AG04449 (cell line): ENCODE data around the gene DLX4.

Experiments used
- CTCF ChIA-PET: fragments of 350-600 bp; formaldehyde crosslinking; extraction: SDS; loops from one replicate; lab custom pipeline; 2021; ENCODE audit warnings: antibody characterized with exemption; lab: Yijun Ruan, JAX
- POLR2A ChIA-PET: fragments of 400-600, 350-600 bp; formaldehyde crosslinking; extraction: SDS; loops from one replicate; lab custom pipeline; 2020; ENCODE audit warnings: antibody characterized with exemption, inconsistent platforms; lab: Yijun Ruan, JAX
- DNase-seq: peaks from one replicate; pipeline ENCODE4 v3.0.0-alpha.2; 2010; ENCODE audit warnings: low read depth, low spot score
- H3K4me3 ChIP-seq: 2 replicates; pipeline ENCODE4 v1.5.1; 2011; ENCODE audit warnings: low read depth, mild to moderate bottlenecking, control low read depth, low read length
- CTCF ChIP-seq: IDR thresholded peaks from one replicate; pipeline ENCODE4 v1.5.1; 2011; ENCODE audit warnings: mild to moderate bottlenecking, moderate library complexity, low read length, control low read depth, inconsistent platforms; ENCODE audit not compliant: insufficient read depth; ENCODE audit errors: missing control alignments

DLX4 gene

GRCh38 chr17:50013079-50013478 lies 44.1 kb downstream of the DLX4 start:
- H3K4me3 ChIP-seq, result no peak overlapping the region
- ChIA-PET POLR2A (no interaction called here), CTCF (interaction anchor here (4.5 kb wide), 1 partner anchor 16 kb away, joined by 37 read pairs; no protein-coding TSS in a partner anchor)
- DNase-seq, result no peak
- TF ChIP-seq CTCF, result no peak

GRCh38 chr17:50014471-50015088 lies 45.6 kb downstream of the DLX4 start:
- CTCF ChIA-PET, result interaction anchor here (1.4 to 4.5 kb wide), 3 partner anchors 12 to 134 kb away, joined by 4 to 37 read pairs (median 16); no protein-coding TSS in a partner anchor
- no peak overlapping the region for H3K4me3 ChIP-seq
- POLR2A ChIA-PET, result no interaction called here
- no peak for DNase-seq
- no peak for TF ChIP-seq CTCF

GRCh38 chr17:50015146-50015545 lies 46.2 kb downstream of the DLX4 start:
- no peak for TF ChIP-seq CTCF
- H3K4me3 ChIP-seq, result no peak overlapping the region
- DNase-seq, result no peak
- CTCF ChIA-PET, result interaction anchor here (1.4 to 4.5 kb wide), 3 partner anchors 12 to 134 kb away, joined by 4 to 37 read pairs (median 16); no protein-coding TSS in a partner anchor
- POLR2A ChIA-PET, result no interaction called here

- ChIA-PET POLR2A (no interaction called here), CTCF (interaction anchor here (1.5 to 5.5 kb wide), 4 partner anchors 8 to 167 kb away, joined by 3 to 29 read pairs (median 8); no protein-coding TSS in a partner anchor)
- TF ChIP-seq CTCF, result no peak
- H3K4me3 ChIP-seq, result no peak overlapping the region
- no peak for DNase-seq
Measured at GRCh38 chr17:50018909-50019308, 49.9 kb downstream of the DLX4 start.

- DNase-seq, result no peak
- ChIA-PET CTCF (interaction anchor here (0.8 to 5.5 kb wide), 7 partner anchors 10 to 73 kb away, joined by 3 to 29 read pairs (median 11); no protein-coding TSS in a partner anchor), POLR2A (no interaction called here)
- no peak for TF ChIP-seq CTCF
- H3K4me3 ChIP-seq, result no peak overlapping the region
Measured at GRCh38 chr17:50020841-50021599, 52.0 kb downstream of the DLX4 start.
